ENCODE measurements around the gene S100A2. TPM values are rescaled to one million over a fixed set of nuclear protein-coding genes. Genes with fewer than 3 reads are reported as not detected.
A peak's percentile ranks its signal among the peaks of the same experiment; 100 is the strongest.

S100A2 gene
- total and polyA plus RNA-seq, 2 of the 13 experiments (the other 11 are each of a cell fraction or from before 2014, with no cell fraction given) = 1.2 TPM

GRCh38 chr1:153608089-153608682 is 42.5 kb upstream of the S100A2 start (continued):
- TF ChIP-seq ZBTB33 (CRISPR knock-in tag; IDR thresholded peaks at IDR 0.05) (peak; percentile 55; the same call in 1 of the 2 replicates), TCF12 (IDR thresholded peaks at IDR 0.05) (no peak), TCF12 (CRISPR knock-in tag; IDR thresholded peaks at IDR 0.05) (0 out of 2 replicates have a peak, but pooled peaks have one; percentile 60), ZNF296 (CRISPR knock-in tag; conservative IDR thresholded peaks at IDR 0.05) (no peak), TOPORS (CRISPR knock-in tag; IDR thresholded peaks at IDR 0.05) (no peak), NFAT5 (CRISPR knock-in tag; IDR thresholded peaks at IDR 0.05) (no peak), PHB2 (IDR thresholded peaks at IDR 0.05; ENCODE audit: partially characterized antibody) (no peak), ZFYVE20 (CRISPR knock-in tag; IDR thresholded peaks at IDR 0.05; ENCODE audit: borderline replicate concordance, low read depth) (no peak), MEIS1 (CRISPR knock-in tag; IDR thresholded peaks at IDR 0.05; ENCODE audit: borderline replicate concordance) (peak; percentile 9; the same call in 1 of the 2 replicates), ZNF724P (CRISPR knock-in tag; IDR thresholded peaks at IDR 0.05; ENCODE audit: borderline replicate concordance) (no peak), KLF16 (CRISPR knock-in tag; IDR thresholded peaks at IDR 0.05) (0 out of 4 replicates have a peak, but pooled peaks of 1 of the 2 experiments have one; percentile 34), ZNF24 (IDR thresholded peaks at IDR 0.05) (no peak), POGZ (CRISPR knock-in tag; IDR thresholded peaks at IDR 0.05) (peak; percentile 48), ZSCAN30 (CRISPR knock-in tag; IDR thresholded peaks at IDR 0.05) (no peak), ZNF317 (CRISPR knock-in tag; IDR thresholded peaks at IDR 0.05) (0 out of 2 replicates have a peak, but pooled peaks have one; percentile 17), MXI1 (IDR thresholded peaks at IDR 0.05; ENCODE audit: borderline replicate concordance, low read depth, low read length) (no peak), ZNF629 (CRISPR knock-in tag; conservative IDR thresholded peaks at IDR 0.05) (no peak), PITX1 (CRISPR knock-in tag; IDR thresholded peaks at IDR 0.05) (no peak), HINFP (CRISPR knock-in tag; IDR thresholded peaks at IDR 0.05; ENCODE audit: low read depth) (0 out of 2 replicates have a peak, but pooled peaks have one; percentile 10), JARID2 (CRISPR knock-in tag; IDR thresholded peaks at IDR 0.05; ENCODE audit: insufficient replicate concordance) (no peak)
- TF ChIP-seq, protein P1, sequence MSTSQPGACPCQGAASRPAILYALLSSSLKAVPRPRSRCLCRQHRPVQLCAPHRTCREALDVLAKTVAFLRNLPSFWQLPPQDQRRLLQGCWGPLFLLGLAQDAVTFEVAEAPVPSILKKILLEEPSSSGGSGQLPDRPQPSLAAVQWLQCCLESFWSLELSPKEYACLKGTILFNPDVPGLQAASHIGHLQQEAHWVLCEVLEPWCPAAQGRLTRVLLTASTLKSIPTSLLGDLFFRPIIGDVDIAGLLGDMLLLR (CRISPR knock-in tag; IDR thresholded peaks at IDR 0.05) = 0 out of 2 replicates have a peak, but pooled peaks have one; percentile 39

All from HepG2 (cell line).